Ecto neural progenitor cell (in vitro differentiated cells): Measurements from ENCODE around the gene SYK.

Experiments used
- DNase-seq: peaks from one replicate; pipeline ENCODE4 v3.0.0-alpha.2; 2018; ENCODE audit warnings: low spot score

SYK gene

GRCh38 chr9:90906316-90907055 lies 104.9 kb downstream of the SYK start:
- DNase-seq: no peak

- DNase-seq: no peak
Measured at GRCh38 chr9:90907056-90907445, 105.4 kb downstream of the SYK start.

- DNase-seq: no peak
Measured at GRCh38 chr9:90907790-90908189, 106.2 kb downstream of the SYK start.

- DNase-seq: no peak
Measured at GRCh38 chr9:90909225-90909624, 107.6 kb downstream of the SYK start.

- DNase-seq: no peak
Measured at GRCh38 chr9:90909747-90910283, 108.2 kb downstream of the SYK start.

GRCh38 chr9:90914196-90914595 lies 112.6 kb downstream of the SYK start:
- no peak for DNase-seq

- peak; percentile 86 for DNase-seq
Measured at GRCh38 chr9:90914868-90915483, 113.4 kb downstream of the SYK start.

GRCh38 chr9:90915693-90916092 lies 114.1 kb downstream of the SYK start:
- no peak for DNase-seq

GRCh38 chr9:90916147-90916734 lies 114.6 kb downstream of the SYK start:
- no peak for DNase-seq

GRCh38 chr9:90919883-90920282 lies 118.3 kb downstream of the SYK start:
- no peak for DNase-seq

GRCh38 chr9:90921104-90921503 lies 119.5 kb downstream of the SYK start:
- no peak for DNase-seq

GRCh38 chr9:90921969-90922368 lies 120.3 kb downstream of the SYK start:
- no peak for DNase-seq

GRCh38 chr9:90925581-90926257 lies 124.1 kb downstream of the SYK start:
- DNase-seq: no peak

- no peak for DNase-seq
Measured at GRCh38 chr9:90926936-90927335, 125.3 kb downstream of the SYK start.

GRCh38 chr9:90927496-90927895 lies 125.9 kb downstream of the SYK start:
- DNase-seq: no peak

GRCh38 chr9:90929626-90930025 lies 128.0 kb downstream of the SYK start:
- DNase-seq: no peak

- DNase-seq: no peak
Measured at GRCh38 chr9:90933468-90933867, 131.8 kb downstream of the SYK start.

GRCh38 chr9:90939351-90939750 lies 137.7 kb downstream of the SYK start:
- DNase-seq: no peak

- DNase-seq: no peak
Measured at GRCh38 chr9:90940280-90940679, 138.7 kb downstream of the SYK start.

GRCh38 chr9:90941661-90942060 lies 140.0 kb downstream of the SYK start:
- no peak for DNase-seq

- DNase-seq: no peak
Measured at GRCh38 chr9:90942555-90942954, 140.9 kb downstream of the SYK start.

GRCh38 chr9:90943341-90943740 lies 141.7 kb downstream of the SYK start:
- no peak for DNase-seq

- DNase-seq: no peak
Measured at GRCh38 chr9:90945336-90945735, 143.7 kb downstream of the SYK start.
